A549 (cell line): ENCODE results near the gene PRIMPOL. TPM values are rescaled to one million over a fixed set of nuclear protein-coding genes. Genes with fewer than 3 reads are reported as not detected.

ENCODE experiments used
- ATAC-seq, 2 experiments: fragments of 200-7000 bp in 1 of 2; fragments of >200 bp in 1 of 2; cut with Nextera tagmentation in 1 of 2; cut with Tn5 transposase in 1 of 2; 3 replicates each; pipeline versions ENCODE4 v1.8.0 to v1.9.1; 2018 to 2020; ENCODE audit warnings: mild to moderate bottlenecking in 1 of 2, moderate library complexity in 1 of 2
- CTCF ChIA-PET: fragments of 300-600 bp; sonication (Branson Sonifier 250); formaldehyde crosslinking; extraction: SDS; loops from one replicate; lab custom pipeline; 2021; ENCODE audit warnings: antibody characterized with exemption, inconsistent platforms; lab: Yijun Ruan, JAX
- POLR2A ChIA-PET: fragments of 350-600 bp; formaldehyde crosslinking; extraction: SDS; loops from one replicate; lab custom pipeline; 2021; ENCODE audit warnings: antibody characterized with exemption, inconsistent platforms; lab: Yijun Ruan, JAX
- DNase-seq, 2 experiments: peaks; one replicate each; pipeline versions ENCODE4 v3.0.0 to v3.0.0-alpha.2; 2011 to 2016; ENCODE audit warnings: low read depth in 1 of 2, low spot score in 1 of 2
- FAIRE-seq: peaks from 2 replicates; lab custom pipeline; 2011; peaks lifted over from hg19 to GRCh38; lab: Jason Lieb, UNC
- H3K27ac ChIP-seq, 2 experiments: fragments of >200 bp; sonication (Bioruptor Twin); formaldehyde crosslinking; 3 replicates each; pipeline ENCODE4 v1.5.1; 2016 to 2017
- H3K4me1 ChIP-seq: fragments of >200 bp; sonication (Bioruptor Twin); formaldehyde crosslinking; 3 replicates; pipeline ENCODE4 v1.6.1; 2016
- H3K4me2 ChIP-seq: fragments of >200 bp; sonication (Bioruptor Twin); formaldehyde crosslinking; 3 replicates; pipeline ENCODE4 v1.6.1; 2016
- H3K4me3 ChIP-seq: fragments of >200 bp; sonication (Bioruptor Twin); formaldehyde crosslinking; 3 replicates; pipeline ENCODE4 v1.5.1; 2016
- H3K9me3 ChIP-seq: fragments of >200 bp; sonication (Bioruptor Twin); formaldehyde crosslinking; 3 replicates; pipeline ENCODE4 v1.6.1; 2016
- BHLHE40 ChIP-seq: IDR thresholded peaks from 2 replicates; pipeline ENCODE4 v1.6.1; 2012; ENCODE audit warnings: low read depth, low read length, inconsistent platforms
- CBX8 ChIP-seq: fragments of 200-600 bp; sonication (generic); IDR thresholded peaks from 2 replicates; pipeline ENCODE4 v1.6.1; 2016
- CHD4 ChIP-seq: fragments of 200-600 bp; sonication (generic); IDR thresholded peaks from 2 replicates; pipeline ENCODE4 v1.6.1; 2016; ENCODE audit warnings: antibody characterized with exemption, mild to moderate bottlenecking, borderline replicate concordance
- ESRRA ChIP-seq: fragments of 150-350 bp; IDR thresholded peaks from 2 replicates; pipeline ENCODE4 v1.6.1; 2014; ENCODE audit warnings: mild to moderate bottlenecking, low read length, borderline replicate concordance
- FOXS1 ChIP-seq: fragments of 250-450 bp; sonication (Bioruptor Pico); IDR thresholded peaks from 2 replicates; pipeline ENCODE4 v1.5.0; 2020; ENCODE audit warnings: mild to moderate bottlenecking, moderate library complexity
- HDAC2 ChIP-seq: fragments of 200-600 bp; sonication (generic); IDR thresholded peaks from 2 replicates; pipeline ENCODE4 v1.6.1; 2016
- HOXB13 ChIP-seq: fragments of 250-450 bp; sonication (Bioruptor Pico); IDR thresholded peaks from 2 replicates; pipeline ENCODE4 v1.5.0; 2020; ENCODE audit warnings: low read depth, mild to moderate bottlenecking, moderate library complexity
- JUN ChIP-seq, 2 experiments: fragments of >200 bp; sonication (Bioruptor Twin); formaldehyde crosslinking; IDR thresholded peaks; 2 replicates in 1 of 2; 3 replicates in 1 of 2; pipeline ENCODE4 v1.6.1; 2016 to 2017
- KDM1A ChIP-seq: fragments of 200-600 bp; sonication (generic); IDR thresholded peaks from 2 replicates; pipeline ENCODE4 v1.6.1; 2016; ENCODE audit warnings: low read depth, mild to moderate bottlenecking
- MAFK ChIP-seq: fragments of 450-650 bp; IDR thresholded peaks from 2 replicates; pipeline ENCODE4 v1.6.1; 2014; ENCODE audit not compliant: partially characterized antibody
- NPAS2 ChIP-seq: fragments of 250-450 bp; sonication (Bioruptor Pico); IDR thresholded peaks from 2 replicates; pipeline ENCODE4 v1.8.0; 2022; ENCODE audit warnings: mild to moderate bottlenecking, moderate library complexity, borderline replicate concordance
- POLR2AphosphoS2 ChIP-seq: conservative IDR thresholded peaks from 2 replicates; pipeline ENCODE4 v1.6.1; 2012; ENCODE audit warnings: low read length, improper control_type of control experiment, inconsistent platforms
- RCOR1 ChIP-seq: fragments of 150-350 bp; IDR thresholded peaks from 2 replicates; pipeline ENCODE4 v1.6.1; 2014; ENCODE audit warnings: antibody characterized with exemption, low read length, low read depth
- RFX5 ChIP-seq: fragments of 450-650 bp; IDR thresholded peaks from 2 replicates; pipeline ENCODE4 v1.7.1; 2014; ENCODE audit warnings: antibody characterized with exemption, mild to moderate bottlenecking, moderate library complexity
- RNF2 ChIP-seq: fragments of 200-600 bp; sonication (generic); IDR thresholded peaks from 2 replicates; pipeline ENCODE4 v1.6.1; 2016; ENCODE audit warnings: low read depth, mild to moderate bottlenecking, antibody characterized with exemption, moderate library complexity, borderline replicate concordance
- SREBF2 ChIP-seq: fragments of 450-650 bp; IDR thresholded peaks from 2 replicates; pipeline ENCODE4 v1.6.1; 2014; ENCODE audit warnings: mild to moderate bottlenecking, moderate library complexity
- TFCP2L1 ChIP-seq: fragments of 250-450 bp; sonication (Bioruptor Pico); IDR thresholded peaks from 2 replicates; pipeline ENCODE4 v1.5.0; 2021; ENCODE audit warnings: mild to moderate bottlenecking
- ZC3H11A ChIP-seq: fragments of 450-650 bp; IDR thresholded peaks from 2 replicates; pipeline ENCODE4 v1.6.1; 2014; ENCODE audit warnings: antibody characterized with exemption, mild to moderate bottlenecking
- ZNF302 ChIP-seq: fragments of 250-450 bp; sonication (Bioruptor Pico); IDR thresholded peaks from 2 replicates; pipeline ENCODE4 v1.9.0; 2021; ENCODE audit warnings: inconsistent platforms, mild to moderate bottlenecking, moderate library complexity
- WGBS: methylation state at CpG from one replicate; pipeline ENCODE4 v1.1.6; 2017; ENCODE audit errors: missing lambda C conversion rate; 5-methylcytosine and 5-hydroxymethylcytosine counted together
- polyA plus RNA-seq, 4 experiments: library from polyadenylated mRNA; depleted of rRNA in 3 of 4; stranded (reverse); fragments of >200 nt; fragmentation: RNase III in 1 of 4; extraction: RNeasy Plus Mini Kit Qiagen cat#74134 plus additional on column Dnase treatment in 1 of 4; gene quantifications; 2 replicates in 3 of 4; 3 replicates in 1 of 4; pipeline ENCODE4 v1.2.3, GENCODE V29; 2011 to 2017
- TF ChIP-seq, protein P1 (sequence below): fragments of 150-350 bp; IDR thresholded peaks from 2 replicates; pipeline ENCODE4 v1.6.1; 2014; ENCODE audit warnings: low read depth, mild to moderate bottlenecking, low read length
- TF ChIP-seq, protein P2 (sequence below): fragments of 250-450 bp; sonication (Bioruptor Pico); IDR thresholded peaks from 2 replicates; pipeline ENCODE4 v1.5.0; 2021; ENCODE audit warnings: mild to moderate bottlenecking, moderate library complexity, borderline replicate concordance
- TF ChIP-seq, protein P3 (sequence below): fragments of 450-650 bp; IDR thresholded peaks from 2 replicates; pipeline ENCODE4 v1.6.1; 2014; ENCODE audit warnings: antibody characterized with exemption
- TF ChIP-seq, protein P4 (sequence below): fragments of 250-450 bp; sonication (Bioruptor Pico); IDR thresholded peaks from 2 replicates; pipeline ENCODE4 v1.5.0; 2020; ENCODE audit warnings: low read depth, mild to moderate bottlenecking, moderate library complexity

The PRIMPOL gene
- polyA plus RNA-seq, 2 of the 4 experiments (the other 2 are of a cell fraction): 10.0 to 23.9 TPM

DNA sequence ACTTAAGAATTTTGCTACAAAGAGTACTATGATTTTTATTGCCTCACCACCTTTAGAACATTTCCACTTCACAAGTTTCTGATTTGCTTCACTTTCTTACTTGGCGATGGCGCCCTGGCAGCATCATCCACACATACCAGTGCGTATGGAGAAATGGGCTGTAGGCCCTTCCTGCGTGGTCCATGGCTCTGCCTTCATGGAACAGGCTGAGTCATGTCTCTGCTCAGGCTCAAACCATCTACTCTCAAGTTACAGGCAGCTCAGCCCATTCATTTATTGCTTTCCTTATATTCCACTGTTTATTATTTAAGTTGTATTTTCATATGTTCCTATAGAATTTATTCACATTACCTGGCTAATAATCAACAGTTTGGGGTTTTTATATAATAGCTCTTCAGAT is 21.4 kb upstream of the PRIMPOL start:
- H3K9me3 ChIP-seq: no peaks in the 10 kb centered on the region
- FAIRE-seq: no peak
- ATAC-seq: no peak
- ChIA-PET CTCF (no interaction called here), POLR2A (no interaction called here)
- H3K4me1 ChIP-seq: no peaks in the 10 kb centered on the region
- 90% methylated on average over 4 of the region's 4 CpGs for WGBS
- H3K27ac ChIP-seq: no peak overlapping the region
- TF ChIP-seq, protein P1, sequence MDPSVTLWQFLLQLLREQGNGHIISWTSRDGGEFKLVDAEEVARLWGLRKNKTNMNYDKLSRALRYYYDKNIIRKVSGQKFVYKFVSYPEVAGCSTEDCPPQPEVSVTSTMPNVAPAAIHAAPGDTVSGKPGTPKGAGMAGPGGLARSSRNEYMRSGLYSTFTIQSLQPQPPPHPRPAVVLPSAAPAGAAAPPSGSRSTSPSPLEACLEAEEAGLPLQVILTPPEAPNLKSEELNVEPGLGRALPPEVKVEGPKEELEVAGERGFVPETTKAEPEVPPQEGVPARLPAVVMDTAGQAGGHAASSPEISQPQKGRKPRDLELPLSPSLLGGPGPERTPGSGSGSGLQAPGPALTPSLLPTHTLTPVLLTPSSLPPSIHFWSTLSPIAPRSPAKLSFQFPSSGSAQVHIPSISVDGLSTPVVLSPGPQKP: no peak
- TF ChIP-seq SREBF2: no peak
- TF ChIP-seq CHD4: no peak
- TF ChIP-seq HOXB13 (CRISPR knock-in tag): no peak
- no peak overlapping the region for H3K4me2 ChIP-seq
- no peak for DNase-seq
- H3K4me3 ChIP-seq: no peak overlapping the region

DNA sequence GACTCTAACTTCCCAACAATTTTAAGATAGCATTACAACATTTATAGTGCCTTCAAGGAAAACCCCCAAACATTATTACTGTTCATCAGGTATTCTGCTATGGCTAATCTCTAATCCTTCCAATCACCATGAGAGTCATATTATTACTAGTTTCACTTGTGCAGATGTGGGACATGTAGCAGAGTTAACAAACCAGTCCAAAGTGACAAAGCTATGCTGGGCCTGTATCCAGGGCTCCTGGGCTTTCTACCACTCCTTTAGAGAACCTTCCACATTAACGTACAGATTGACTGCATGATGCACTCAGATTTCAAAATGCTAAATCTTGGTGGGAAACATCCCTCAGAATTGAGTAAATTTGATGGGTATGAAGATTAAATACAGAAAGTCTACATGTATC is 16.7 kb upstream of the PRIMPOL start:
- no peak overlapping the region for H3K4me3 ChIP-seq
- FAIRE-seq: no peak
- ATAC-seq: no peak
- H3K4me2 ChIP-seq: no peak overlapping the region
- 86% methylated on average over 1 of the region's 1 CpG for WGBS
- TF ChIP-seq, protein P1: no peak
- TF ChIP-seq FOXS1 (CRISPR knock-in tag) (no peak), SREBF2 (no peak), POLR2AphosphoS2 (no peak), CBX8 (no peak), HDAC2 (no peak), ZNF302 (CRISPR knock-in tag) (no peak), RCOR1 (no peak), RFX5 (no peak), NPAS2 (CRISPR knock-in tag) (no peak), BHLHE40 (no peak), JUN (IDR thresholded peaks at IDR 0.05) (no peak)
- TF ChIP-seq, protein P2, sequence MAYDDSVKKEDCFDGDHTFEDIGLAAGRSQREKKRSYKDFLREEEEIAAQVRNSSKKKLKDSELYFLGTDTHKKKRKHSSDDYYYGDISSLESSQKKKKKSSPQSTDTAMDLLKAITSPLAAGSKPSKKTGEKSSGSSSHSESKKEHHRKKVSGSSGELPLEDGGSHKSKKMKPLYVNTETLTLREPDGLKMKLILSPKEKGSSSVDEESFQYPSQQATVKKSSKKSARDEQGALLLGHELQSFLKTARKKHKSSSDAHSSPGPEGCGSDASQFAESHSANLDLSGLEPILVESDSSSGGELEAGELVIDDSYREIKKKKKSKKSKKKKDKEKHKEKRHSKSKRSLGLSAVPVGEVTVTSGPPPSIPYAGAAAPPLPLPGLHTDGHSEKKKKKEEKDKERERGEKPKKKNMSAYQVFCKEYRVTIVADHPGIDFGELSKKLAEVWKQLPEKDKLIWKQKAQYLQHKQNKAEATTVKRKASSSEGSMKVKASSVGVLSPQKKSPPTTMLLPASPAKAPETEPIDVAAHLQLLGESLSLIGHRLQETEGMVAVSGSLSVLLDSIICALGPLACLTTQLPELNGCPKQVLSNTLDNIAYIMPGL: no peak
- TF ChIP-seq, protein P3, sequence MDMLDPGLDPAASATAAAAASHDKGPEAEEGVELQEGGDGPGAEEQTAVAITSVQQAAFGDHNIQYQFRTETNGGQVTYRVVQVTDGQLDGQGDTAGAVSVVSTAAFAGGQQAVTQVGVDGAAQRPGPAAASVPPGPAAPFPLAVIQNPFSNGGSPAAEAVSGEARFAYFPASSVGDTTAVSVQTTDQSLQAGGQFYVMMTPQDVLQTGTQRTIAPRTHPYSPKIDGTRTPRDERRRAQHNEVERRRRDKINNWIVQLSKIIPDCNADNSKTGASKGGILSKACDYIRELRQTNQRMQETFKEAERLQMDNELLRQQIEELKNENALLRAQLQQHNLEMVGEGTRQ: no peak
- DNase-seq: no peak
- POLR2A ChIA-PET: no interaction called here
- H3K4me1 ChIP-seq: no peaks in the 10 kb centered on the region
- CTCF ChIA-PET: no interaction called here
- no peak overlapping the region for H3K27ac ChIP-seq
- no peaks in the 10 kb centered on the region for H3K9me3 ChIP-seq

DNA sequence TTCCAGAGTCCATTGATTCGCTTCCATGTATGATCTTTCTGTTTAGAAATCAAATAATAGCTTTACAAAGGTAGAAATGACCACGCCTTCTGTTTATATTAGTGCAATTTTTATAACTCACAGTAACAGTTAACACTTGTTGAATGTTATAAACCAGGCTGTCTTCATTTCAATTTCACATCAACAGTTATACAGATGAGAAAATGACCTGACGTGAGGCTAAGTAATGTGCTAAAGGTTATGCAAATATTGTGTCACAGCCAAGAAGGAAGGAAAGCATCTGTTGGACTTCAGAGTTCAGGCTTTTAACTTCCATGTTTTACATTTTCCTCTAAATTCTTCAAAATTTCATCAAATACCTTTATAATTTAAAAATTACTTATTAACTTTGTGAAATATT is 14.2 kb upstream of the PRIMPOL start:
- H3K9me3 ChIP-seq: no peaks in the 10 kb centered on the region
- TF ChIP-seq ZC3H11A (no peak), KDM1A (no peak), TFCP2L1 (CRISPR knock-in tag) (no peak), JUN (IDR thresholded peaks at IDR 0.05) (no peak), MAFK (no peak), ESRRA (no peak), RNF2 (no peak), CHD4 (no peak), BHLHE40 (no peak), RFX5 (no peak)
- TF ChIP-seq, protein P4, sequence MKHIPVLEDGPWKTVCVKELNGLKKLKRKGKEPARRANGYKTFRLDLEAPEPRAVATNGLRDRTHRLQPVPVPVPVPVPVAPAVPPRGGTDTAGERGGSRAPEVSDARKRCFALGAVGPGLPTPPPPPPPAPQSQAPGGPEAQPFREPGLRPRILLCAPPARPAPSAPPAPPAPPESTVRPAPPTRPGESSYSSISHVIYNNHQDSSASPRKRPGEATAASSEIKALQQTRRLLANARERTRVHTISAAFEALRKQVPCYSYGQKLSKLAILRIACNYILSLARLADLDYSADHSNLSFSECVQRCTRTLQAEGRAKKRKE (CRISPR knock-in tag): no peak
- no peak overlapping the region for H3K4me2 ChIP-seq
- FAIRE-seq (no peak), ATAC-seq (no peak), DNase-seq (no peak)
- ChIA-PET CTCF (interaction anchor here (0.8 kb wide), 1 partner anchor 78 kb away, joined by 5 read pairs; no protein-coding TSS in a partner anchor), POLR2A (interaction anchor here (1.4 kb wide), 1 partner anchor 14 kb away, joined by 3 read pairs; the partner anchor contains the start of gene PRIMPOL)
- H3K4me3 ChIP-seq: no peak overlapping the region
- no peak overlapping the region for H3K27ac ChIP-seq
- WGBS: 75% methylated on average over 3 of the region's 3 CpGs
- no peaks in the 10 kb centered on the region for H3K4me1 ChIP-seq
